ENCODE measurements around the gene KCNAB1. TPM values are rescaled to one million over a fixed set of nuclear protein-coding genes. Genes with fewer than 3 reads are reported as not detected.
"Not testable (repeated sequence)": the region's sequence is repeated elsewhere in the genome, so short reads cannot be mapped to it uniquely, and the experiment has no call there.

The KCNAB1 gene
- total and polyA plus RNA-seq, 5 experiments from 2014 or later = 0.16 to 0.39 (median 0.17) TPM

DNA sequence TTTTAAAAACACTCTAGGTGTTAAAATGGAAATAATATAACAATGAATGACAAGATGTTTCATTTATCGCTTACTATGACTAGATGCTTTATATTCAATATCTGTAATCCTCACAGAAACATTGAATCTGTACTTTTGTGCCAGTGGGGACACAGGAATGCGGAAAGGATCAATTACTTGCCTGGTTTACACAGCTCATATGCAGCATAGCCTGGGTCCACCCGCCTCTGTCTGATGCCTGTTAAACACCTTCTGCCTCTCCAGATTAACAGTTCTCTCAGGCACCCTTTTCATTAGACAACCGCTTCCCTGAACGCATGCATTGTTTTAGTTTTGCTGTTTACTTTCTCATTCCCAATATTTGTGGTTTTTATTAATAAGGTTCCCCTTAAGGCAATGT is 12.9 kb upstream of the KCNAB1 start:
- Mint-ChIP-seq H3K9me3 (no peaks in the 10 kb centered on the region), H3K4me3 (no peak overlapping the region), H3K4me1 (no peaks in the 10 kb centered on the region), H3K27me3 (peaks cover 4 to 28% (median 10%) of the 10 kb centered on the region in 5 donors), H3K27ac (no peak overlapping the region), H3K36me3 (no peaks in the 10 kb centered on the region)
- POLR2A ChIA-PET = no interaction called here
- ATAC-seq = no peak
- no peak for DNase-seq

DNA sequence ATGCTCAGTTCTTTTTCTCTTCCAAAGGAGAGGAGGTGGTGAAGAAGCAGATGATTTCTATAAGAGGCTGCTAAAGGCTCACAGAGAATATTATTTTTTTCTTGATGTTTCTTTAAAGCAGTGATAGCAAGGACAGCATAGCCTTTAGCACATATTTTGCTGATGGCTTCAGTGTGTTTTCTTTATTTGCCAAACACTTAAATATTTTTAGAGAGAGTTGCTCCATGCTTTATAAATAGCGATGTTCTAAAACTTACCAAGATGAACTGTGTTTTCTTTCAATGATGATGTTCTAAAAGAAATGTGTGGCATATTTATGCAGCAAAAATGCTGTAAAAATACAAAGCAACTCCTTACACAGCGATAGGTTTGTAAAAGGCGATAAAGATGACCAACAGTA is 11.8 kb upstream of the KCNAB1 start:
- POLR2A ChIA-PET = no interaction called here
- H3K4me1 Mint-ChIP-seq = no peaks in the 10 kb centered on the region
- no peaks in the 10 kb centered on the region for H3K36me3 Mint-ChIP-seq
- H3K27ac Mint-ChIP-seq = no peak overlapping the region
- no peak overlapping the region for H3K4me3 Mint-ChIP-seq
- H3K9me3 Mint-ChIP-seq = no peaks in the 10 kb centered on the region
- H3K27me3 Mint-ChIP-seq = peaks cover 4 to 32% (median 11%) of the 10 kb centered on the region in 5 donors
- ATAC-seq (no peak), DNase-seq (no peak)

DNA sequence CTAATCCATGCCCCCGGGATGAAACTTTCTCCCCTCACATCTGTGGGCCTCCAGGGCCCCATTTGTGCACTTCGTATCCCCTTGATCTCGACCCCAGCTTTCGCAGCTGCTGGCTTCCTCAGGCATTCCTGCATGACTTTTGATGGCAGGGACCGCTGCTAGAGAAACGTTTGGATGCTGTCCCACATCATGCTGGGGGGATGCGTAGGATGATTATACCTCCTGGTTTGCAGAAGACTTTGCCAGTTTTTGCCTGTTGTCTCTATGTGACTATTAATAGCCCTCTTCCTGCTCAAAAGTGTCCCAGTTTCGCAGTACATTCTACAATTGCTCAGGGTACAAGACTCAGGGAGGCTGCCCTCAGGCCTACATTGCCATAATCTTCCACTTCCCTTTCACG is 10.4 kb upstream of the KCNAB1 start:
- Mint-ChIP-seq H3K9me3 (no peaks in the 10 kb centered on the region), H3K27me3 (peaks cover 4 to 18% (median 10%) of the 10 kb centered on the region in 5 donors), H3K27ac (no peak overlapping the region), H3K4me1 (no peaks in the 10 kb centered on the region), H3K36me3 (no peaks in the 10 kb centered on the region), H3K4me3 (no peak overlapping the region)
- POLR2A ChIA-PET = no interaction called here
- ATAC-seq (no peak), DNase-seq (no peak)

DNA sequence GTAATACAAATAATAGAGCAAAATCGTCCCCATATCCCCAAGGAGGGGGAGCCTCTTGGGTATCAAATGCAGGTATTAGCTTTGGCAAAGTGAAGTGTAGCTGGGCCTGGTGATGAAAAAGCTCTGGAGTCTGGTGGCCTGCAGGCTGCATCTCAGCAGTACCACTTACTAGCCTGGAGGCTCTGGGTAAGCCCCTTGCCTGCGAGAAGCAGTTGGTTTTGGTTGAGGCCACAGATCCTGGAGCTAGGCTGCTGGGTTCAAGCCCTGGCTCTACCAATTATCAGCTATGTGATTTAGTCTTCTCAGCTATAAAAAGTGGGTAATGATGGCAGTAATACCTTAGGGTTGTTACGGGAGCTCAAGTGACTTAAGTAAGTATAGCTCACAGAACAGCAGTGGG is 6.1 kb downstream of the KCNAB1 start:
- ATAC-seq = no peak
- POLR2A ChIA-PET = interaction anchor here (0.6 kb wide), 1 partner anchor 1088 kb away, joined by 3 read pairs; no protein-coding TSS in a partner anchor
- Mint-ChIP-seq H3K4me3 (no peak overlapping the region), H3K9me3 (no peaks in the 10 kb centered on the region), H3K27me3 (peaks cover 0 to 13% (median 4%) of the 10 kb centered on the region in 5 donors), H3K36me3 (no peaks in the 10 kb centered on the region), H3K4me1 (no peaks in the 10 kb centered on the region), H3K27ac (no peak overlapping the region)
- no peak for DNase-seq

DNA sequence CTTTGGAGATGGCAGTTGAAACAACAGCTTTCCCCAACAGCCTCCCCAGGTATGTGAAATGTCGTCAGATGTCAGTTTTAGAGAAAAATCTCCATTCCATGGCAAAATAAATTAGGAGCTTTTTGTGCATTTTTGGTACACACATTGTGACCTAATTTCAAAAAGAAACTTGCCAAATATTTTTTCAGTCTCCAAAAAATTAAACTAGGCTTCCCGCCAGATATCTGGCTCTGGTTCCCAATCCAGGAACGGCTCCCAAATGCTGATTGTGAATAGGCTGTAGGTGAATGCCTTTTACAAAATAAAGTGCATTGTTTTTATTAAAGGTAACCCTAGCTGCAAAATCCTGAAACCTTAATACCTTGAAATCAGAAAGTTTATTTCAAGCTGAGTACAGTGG is 10.9 kb downstream of the KCNAB1 start:
- DNase-seq (no peak), ATAC-seq (no peak)
- Mint-ChIP-seq H3K4me1 (no peaks in the 10 kb centered on the region), H3K4me3 (no peak overlapping the region), H3K9me3 (no peaks in the 10 kb centered on the region), H3K36me3 (no peaks in the 10 kb centered on the region), H3K27ac (no peak overlapping the region), H3K27me3 (peaks cover 5 to 18% (median 6%) of the 10 kb centered on the region in 5 donors)
- POLR2A ChIA-PET = no interaction called here

DNA sequence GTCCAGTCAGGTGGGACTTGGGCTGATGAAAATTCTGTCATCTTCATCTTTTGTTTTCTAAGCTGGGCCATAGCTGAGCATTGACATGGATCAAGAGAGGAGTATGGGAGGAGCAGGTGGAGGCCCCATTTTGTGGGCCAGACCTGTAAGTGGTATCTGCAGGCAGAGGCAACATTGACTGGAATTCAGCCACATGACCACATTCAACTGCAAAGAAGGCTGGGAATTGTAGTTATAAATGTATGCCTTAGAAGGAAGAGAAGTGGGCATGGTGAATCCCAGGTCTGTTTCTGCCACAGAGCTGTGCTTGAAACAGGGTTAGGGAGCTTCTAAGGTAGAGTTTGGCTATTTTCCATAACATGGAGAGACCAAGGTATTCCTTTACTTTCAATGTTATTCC is 11.4 kb downstream of the KCNAB1 start:
- Mint-ChIP-seq H3K4me1 (no peaks in the 10 kb centered on the region), H3K27me3 (peaks cover 5 to 24% (median 10%) of the 10 kb centered on the region in 5 donors), H3K4me3 (no peak overlapping the region), H3K27ac (no peak overlapping the region), H3K9me3 (no peaks in the 10 kb centered on the region), H3K36me3 (no peaks in the 10 kb centered on the region)
- POLR2A ChIA-PET = no interaction called here
- ATAC-seq (no peak), DNase-seq (no peak)

DNA sequence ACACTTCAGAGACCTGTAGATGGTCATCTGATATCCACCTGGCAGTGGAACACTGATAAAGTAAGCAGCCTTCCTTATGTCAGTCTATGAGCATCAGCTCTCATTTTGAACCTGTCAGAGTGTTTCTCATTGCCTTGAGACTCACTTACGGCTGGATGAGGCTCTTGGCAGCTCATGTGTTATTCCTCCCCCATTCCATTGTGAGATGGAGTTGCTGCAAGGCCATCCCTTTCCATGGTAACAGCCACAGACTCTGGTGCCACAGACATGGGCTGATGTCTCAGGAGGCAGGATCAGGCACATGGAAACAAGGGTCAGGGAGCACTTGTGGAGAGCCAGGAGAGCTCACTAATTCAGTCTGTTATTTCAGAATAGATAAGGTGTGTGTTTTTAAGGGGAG is 11.9 kb downstream of the KCNAB1 start:
- peaks cover 8 to 29% (median 14%) of the 10 kb centered on the region in 5 donors for H3K27me3 Mint-ChIP-seq
- POLR2A ChIA-PET = no interaction called here
- no peaks in the 10 kb centered on the region for H3K9me3 Mint-ChIP-seq
- H3K4me3 Mint-ChIP-seq = no peak overlapping the region
- H3K4me1 Mint-ChIP-seq = no peaks in the 10 kb centered on the region
- no peaks in the 10 kb centered on the region for H3K36me3 Mint-ChIP-seq
- ATAC-seq = no peak
- DNase-seq = no peak
- H3K27ac Mint-ChIP-seq = no peak overlapping the region

DNA sequence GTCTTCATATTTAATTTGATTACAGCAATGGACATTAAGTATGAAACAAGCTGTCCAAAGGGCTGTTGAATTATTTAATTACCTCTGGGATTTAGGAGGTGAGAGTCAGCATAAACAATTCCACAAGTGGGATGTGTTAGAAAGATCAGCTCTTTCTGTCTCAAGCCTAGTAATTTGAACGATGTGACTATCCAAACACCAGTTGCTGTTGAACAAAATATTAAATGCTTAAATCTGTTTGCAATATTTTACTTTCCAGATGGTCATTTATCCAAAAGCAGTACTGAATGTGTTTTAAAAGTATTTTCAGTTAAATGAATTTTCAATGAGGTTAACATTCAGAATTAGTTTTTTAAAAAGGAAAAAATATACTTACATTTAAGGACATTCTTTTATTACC is 12.7 kb downstream of the KCNAB1 start:
- POLR2A ChIA-PET = no interaction called here
- Mint-ChIP-seq H3K36me3 (no peaks in the 10 kb centered on the region), H3K4me3 (no peak overlapping the region), H3K27me3 (peaks cover 12 to 36% (median 19%) of the 10 kb centered on the region in 5 donors), H3K4me1 (no peaks in the 10 kb centered on the region), H3K27ac (no peak overlapping the region), H3K9me3 (no peaks in the 10 kb centered on the region)
- ATAC-seq = no peak
- DNase-seq = no peak

DNA sequence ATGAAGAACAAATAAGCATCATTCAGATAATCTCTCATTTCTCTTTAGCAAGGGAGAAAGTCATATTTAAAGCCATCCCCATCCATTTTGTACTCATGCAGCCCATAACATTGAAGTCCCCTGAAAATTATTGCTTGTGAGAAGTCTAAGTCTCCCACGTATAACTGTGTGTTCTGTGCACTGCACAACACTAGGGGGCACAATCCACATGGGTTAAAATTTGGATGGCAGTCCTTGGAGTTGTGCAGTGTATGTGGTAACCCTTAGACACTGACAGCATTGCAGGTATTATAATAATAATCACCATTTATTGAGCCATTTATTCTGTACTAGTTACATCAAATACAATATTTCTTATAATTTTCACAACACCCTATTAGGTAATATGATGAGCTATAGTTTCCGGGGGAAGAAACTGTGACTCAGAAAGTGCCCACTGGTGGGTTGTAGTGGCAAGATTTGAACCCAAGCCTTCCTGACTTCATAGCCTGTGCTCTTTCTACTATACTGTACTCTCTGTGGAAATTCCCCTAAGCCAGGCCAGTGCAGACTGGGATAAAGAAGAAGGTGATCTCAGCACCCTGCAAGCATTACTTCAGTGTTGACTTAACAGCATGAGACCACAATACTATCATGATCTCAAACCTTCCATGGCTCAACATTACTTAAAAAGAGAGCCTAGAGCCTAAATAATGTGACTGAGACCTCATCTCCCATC is 15.7 kb downstream of the KCNAB1 start:
- POLR2A ChIA-PET = no interaction called here
- ATAC-seq (no peak), DNase-seq (no peak)
- Mint-ChIP-seq H3K4me3 (no peak overlapping the region), H3K36me3 (no peaks in the 10 kb centered on the region), H3K9me3 (no peaks in the 10 kb centered on the region), H3K27ac (no peak overlapping the region), H3K27me3 (peaks cover 12 to 40% (median 21%) of the 10 kb centered on the region in 5 donors), H3K4me1 (no peaks in the 10 kb centered on the region)

DNA sequence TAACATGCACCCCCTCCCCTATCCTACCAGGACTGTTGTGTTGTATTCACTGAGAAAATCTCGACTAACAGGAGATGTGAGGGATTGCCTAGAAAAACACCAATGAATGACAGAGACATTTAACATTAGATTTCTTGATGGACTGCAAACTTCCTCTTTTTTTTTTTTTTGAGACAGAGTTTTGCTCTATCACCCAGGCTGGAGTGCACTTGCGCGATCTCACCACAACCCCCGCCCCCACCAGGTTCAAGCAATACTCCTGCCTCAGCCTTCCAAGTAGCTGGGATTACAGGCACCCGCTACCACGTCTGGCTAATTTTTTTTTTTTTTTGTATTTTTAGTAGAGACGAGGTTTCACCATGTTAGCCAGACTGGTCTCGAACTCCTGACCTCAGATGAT is 17.0 kb downstream of the KCNAB1 start:
- DNase-seq, H3K4me1 Mint-ChIP-seq, ATAC-seq, H3K4me3 Mint-ChIP-seq, H3K9me3 Mint-ChIP-seq, POLR2A ChIA-PET, H3K36me3 Mint-ChIP-seq, H3K27ac Mint-ChIP-seq: not testable (repeated sequence)
- H3K27me3 Mint-ChIP-seq = peaks cover 8 to 34% (median 17%) of the 10 kb centered on the region in 5 donors

DNA sequence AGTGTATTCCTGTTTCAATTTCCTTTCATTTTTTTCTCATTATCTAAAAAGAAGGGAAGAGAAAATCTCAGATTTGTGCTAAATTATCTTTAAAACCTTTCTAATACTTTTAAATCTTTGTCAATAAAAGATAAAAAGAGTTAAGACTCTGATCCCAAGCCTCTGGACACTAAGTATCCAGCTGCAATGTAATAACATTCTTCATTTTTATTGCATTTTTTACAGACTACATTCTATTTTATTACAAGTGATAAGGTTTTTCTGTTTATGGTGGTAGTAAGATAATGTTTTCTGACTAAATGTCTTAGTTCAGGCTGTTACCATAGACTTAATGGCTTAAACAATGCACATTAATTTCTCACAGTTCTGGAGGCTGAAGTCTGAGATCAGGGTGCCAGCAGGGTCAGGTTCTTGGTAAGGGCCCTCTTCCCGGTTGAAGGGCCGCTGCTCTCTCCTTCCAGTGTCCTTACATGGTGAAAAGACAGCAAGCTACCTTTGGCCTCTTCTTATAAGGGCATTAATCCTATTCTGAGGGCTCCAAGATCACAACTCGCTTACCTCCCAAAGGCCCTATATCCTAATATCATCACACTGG is 19.7 kb downstream of the KCNAB1 start:
- Mint-ChIP-seq H3K9me3 (no peaks in the 10 kb centered on the region), H3K4me3 (no peak overlapping the region), H3K4me1 (no peaks in the 10 kb centered on the region), H3K27ac (no peak overlapping the region), H3K27me3 (peaks cover 10 to 40% (median 20%) of the 10 kb centered on the region in 5 donors), H3K36me3 (no peaks in the 10 kb centered on the region)
- no peak for DNase-seq
- no peak for ATAC-seq
- POLR2A ChIA-PET = no interaction called here

DNA sequence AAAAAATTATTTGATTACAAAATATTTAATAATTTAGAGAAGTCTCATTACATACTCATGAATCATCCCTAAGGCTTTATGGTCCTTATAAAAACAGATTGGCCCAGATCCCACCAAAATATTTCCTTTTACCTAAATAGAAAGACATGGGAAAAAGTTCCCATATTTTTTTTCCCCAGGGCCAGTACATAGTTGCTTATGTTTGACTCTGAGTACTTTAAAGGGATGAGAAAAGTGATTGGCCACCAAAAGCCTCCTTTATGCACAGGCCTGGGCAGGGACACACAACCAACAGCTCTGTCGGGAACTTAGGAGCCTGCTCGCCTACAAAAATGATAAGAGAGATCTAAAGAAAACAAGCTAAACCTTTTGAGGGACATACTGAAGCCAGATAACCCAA is 22.3 kb downstream of the KCNAB1 start:
- DNase-seq = no peak
- POLR2A ChIA-PET = no interaction called here
- Mint-ChIP-seq H3K27me3 (peaks cover 8 to 22% (median 16%) of the 10 kb centered on the region in 5 donors), H3K4me3 (no peak overlapping the region), H3K27ac (no peak overlapping the region), H3K4me1 (no peaks in the 10 kb centered on the region), H3K9me3 (no peaks in the 10 kb centered on the region), H3K36me3 (no peaks in the 10 kb centered on the region)
- ATAC-seq = no peak

DNA sequence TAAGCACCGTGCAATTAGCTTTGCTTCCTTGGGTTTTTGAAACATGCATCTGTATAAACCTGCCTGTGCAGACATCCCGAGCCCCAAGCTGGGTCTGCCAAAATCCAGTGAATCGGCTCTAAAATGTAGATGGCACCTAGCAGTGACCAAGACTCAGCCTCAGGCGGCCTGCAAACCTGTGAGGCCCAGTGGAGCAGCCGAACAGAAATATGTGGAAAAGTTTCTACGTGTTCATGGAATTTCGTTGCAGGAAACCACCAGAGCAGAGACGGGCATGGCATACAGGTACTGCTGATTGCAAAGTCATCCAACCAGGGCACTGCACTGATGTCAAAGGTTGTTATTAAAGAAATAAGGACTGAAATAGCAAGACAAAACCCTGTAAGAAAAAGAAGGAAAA is 22.8 kb downstream of the KCNAB1 start:
- Mint-ChIP-seq H3K9me3 (no peaks in the 10 kb centered on the region), H3K27me3 (peaks cover 4 to 22% (median 12%) of the 10 kb centered on the region in 5 donors)
- POLR2A ChIA-PET = no interaction called here

DNA sequence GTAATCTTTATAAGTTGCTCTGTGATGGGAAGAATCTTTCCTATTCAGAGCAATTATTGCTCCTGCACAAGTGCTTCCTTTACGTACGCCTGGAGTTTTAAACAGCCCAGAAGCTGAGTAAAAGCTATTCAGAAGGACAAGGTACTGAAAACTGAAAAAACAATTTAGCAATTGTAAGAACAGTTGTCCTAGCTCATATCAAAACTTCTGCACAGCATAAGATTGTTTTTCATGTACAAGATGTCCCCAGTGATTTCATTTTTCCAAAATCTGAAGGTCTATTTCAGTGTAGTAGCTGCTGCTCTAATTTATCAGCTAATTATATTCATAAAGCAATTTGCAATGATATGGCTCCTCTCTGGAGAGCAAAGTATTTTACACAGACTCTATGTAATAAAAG is 23.7 kb downstream of the KCNAB1 start:
- no peak for ATAC-seq
- Mint-ChIP-seq H3K27me3 (peaks cover 4 to 22% (median 9%) of the 10 kb centered on the region in 5 donors), H3K4me3 (no peak overlapping the region), H3K4me1 (no peaks in the 10 kb centered on the region), H3K9me3 (no peaks in the 10 kb centered on the region), H3K36me3 (no peaks in the 10 kb centered on the region), H3K27ac (no peak overlapping the region)
- POLR2A ChIA-PET = interaction anchor here (0.7 kb wide), 1 partner anchor 387 kb away, joined by 3 read pairs; no protein-coding TSS in a partner anchor
- no peak for DNase-seq

More for the DNA sequence above, 22.8 kb downstream of the KCNAB1 start:
- H3K4me3 Mint-ChIP-seq = no peak overlapping the region
- no peak overlapping the region for H3K27ac Mint-ChIP-seq
- no peaks in the 10 kb centered on the region for H3K36me3 Mint-ChIP-seq
- H3K4me1 Mint-ChIP-seq = no peaks in the 10 kb centered on the region
- DNase-seq (no peak), ATAC-seq (no peak)
